HG02588 (cell line): Measurements from ENCODE around the gene SPG21.
A peak's percentile ranks its signal among the peaks of the same experiment; 100 is the strongest.
"Not testable (repeated sequence)": the region's sequence is repeated elsewhere in the genome, so short reads cannot be mapped to it uniquely, and the experiment has no call there.

ENCODE experiments used
- ATAC-seq: cut with Tn5 transposase; IDR thresholded peaks from one replicate; pipeline ENCODE4 v1.9.1; 2021; ENCODE audit warnings: mild to moderate bottlenecking, moderate library complexity; ENCODE audit not compliant: unreplicated experiment

The SPG21 gene

GRCh38 chr15:64989416-64990167 is at the start of gene SPG21:
Gene SPG21 (minus strand): TSS chr15:64989914. CDS start chr15:64983569, 6,345 bp downstream.
- peak; percentile 96 for ATAC-seq

GRCh38 chr15:65038836-65039235 is 49.1 kb upstream of the SPG21 start:
- no peak for ATAC-seq

- no peak for ATAC-seq
Measured at GRCh38 chr15:65038428-65038827, 48.7 kb upstream of the SPG21 start.

- ATAC-seq = no peak
Measured at GRCh38 chr15:65037309-65037708, 47.6 kb upstream of the SPG21 start.

GRCh38 chr15:65034719-65035118 is 45.0 kb upstream of the SPG21 start:
- ATAC-seq = no peak

- no peak for ATAC-seq
Measured at GRCh38 chr15:65033659-65034269, 44.0 kb upstream of the SPG21 start.

GRCh38 chr15:65032801-65033537 is 43.3 kb upstream of the SPG21 start:
- no peak for ATAC-seq

- ATAC-seq = no peak
Measured at GRCh38 chr15:65029736-65030208, 40.1 kb upstream of the SPG21 start.

- peak; percentile 77 for ATAC-seq
Measured at GRCh38 chr15:65028921-65029735, 39.4 kb upstream of the SPG21 start, which contains the start of gene MTFMT. Gene MTFMT (minus strand): TSS chr15:65029639. CDS start chr15:65029613, 26 bp downstream.

- no peak for ATAC-seq
Measured at GRCh38 chr15:65028338-65028737, 38.6 kb upstream of the SPG21 start.

GRCh38 chr15:65027593-65027992 is 37.9 kb upstream of the SPG21 start:
- no peak for ATAC-seq

GRCh38 chr15:65026756-65027155 is 37.0 kb upstream of the SPG21 start:
- no peak for ATAC-seq

- no peak for ATAC-seq
Measured at GRCh38 chr15:65021488-65021887, 31.8 kb upstream of the SPG21 start.

GRCh38 chr15:65020419-65020818 is 30.7 kb upstream of the SPG21 start:
- ATAC-seq = no peak

- ATAC-seq = not testable (repeated sequence)
Measured at GRCh38 chr15:65011198-65011597, 21.5 kb upstream of the SPG21 start.

GRCh38 chr15:65008983-65009382 is 19.3 kb upstream of the SPG21 start:
- ATAC-seq = no peak

- no peak for ATAC-seq
Measured at GRCh38 chr15:65006876-65007275, 17.2 kb upstream of the SPG21 start.

- ATAC-seq = no peak
Measured at GRCh38 chr15:65004993-65005392, 15.3 kb upstream of the SPG21 start.

GRCh38 chr15:64997745-64998375 is 8.1 kb upstream of the SPG21 start:
- no peak for ATAC-seq

- no peak for ATAC-seq
Measured at GRCh38 chr15:64997066-64997465, 7.4 kb upstream of the SPG21 start.
